Hepatic stellate cell (primary cell): ENCODE measurements around the gene SMIM27.

Experiments used
- DNase-seq: peaks from one replicate; pipeline ENCODE4 v3.0.0; 2011; ENCODE audit warnings: low spot score

SMIM27 gene

GRCh38 chr9:32558408-32558934, 6.3 kb downstream of the SMIM27 start:
- DNase-seq = no peak

GRCh38 chr9:32565967-32566366, 13.8 kb downstream of the SMIM27 start:
- no peak for DNase-seq

GRCh38 chr9:32566770-32567169, 14.6 kb downstream of the SMIM27 start:
- no peak for DNase-seq

GRCh38 chr9:32570262-32570661, 18.1 kb downstream of the SMIM27 start:
- no peak for DNase-seq

GRCh38 chr9:32571969-32572899, 20.1 kb downstream of the SMIM27 start:
- DNase-seq = peak; percentile 79

GRCh38 chr9:32572900-32573523, 20.9 kb downstream of the SMIM27 start, which contains the start of gene NDUFB6:
Gene NDUFB6 (minus strand): TSS chr9:32573159. CDS start chr9:32573060, 99 bp downstream.
- DNase-seq = peak; percentile 90

GRCh38 chr9:32573821-32574220, 21.7 kb downstream of the SMIM27 start:
- DNase-seq = no peak

GRCh38 chr9:32574858-32575257, 22.7 kb downstream of the SMIM27 start:
- no peak for DNase-seq

GRCh38 chr9:32577316-32577715, 25.2 kb downstream of the SMIM27 start:
- no peak for DNase-seq

- no peak for DNase-seq
Measured at GRCh38 chr9:32578976-32579375, 26.8 kb downstream of the SMIM27 start.

GRCh38 chr9:32579706-32580331, 27.7 kb downstream of the SMIM27 start:
- peak; percentile 22 for DNase-seq

- DNase-seq = no peak
Measured at GRCh38 chr9:32580631-32581300, 28.6 kb downstream of the SMIM27 start.

- peak; percentile 43 for DNase-seq
Measured at GRCh38 chr9:32581512-32582143, 29.5 kb downstream of the SMIM27 start.

GRCh38 chr9:32584784-32585183, 32.7 kb downstream of the SMIM27 start:
- no peak for DNase-seq

- DNase-seq = no peak
Measured at GRCh38 chr9:32587901-32588300, 35.8 kb downstream of the SMIM27 start.

- peak; percentile 47 for DNase-seq
Measured at GRCh38 chr9:32589083-32589723, 37.1 kb downstream of the SMIM27 start.

- no peak for DNase-seq
Measured at GRCh38 chr9:32590476-32590875, 38.3 kb downstream of the SMIM27 start.

- DNase-seq = no peak
Measured at GRCh38 chr9:32590898-32591297, 38.8 kb downstream of the SMIM27 start.

- no peak for DNase-seq
Measured at GRCh38 chr9:32596096-32596865, 44.2 kb downstream of the SMIM27 start.

GRCh38 chr9:32596936-32597335, 44.8 kb downstream of the SMIM27 start:
- no peak for DNase-seq
